ENCODE data around the gene RBP3. TPM values are rescaled to one million over a fixed set of nuclear protein-coding genes. Genes with fewer than 3 reads are reported as not detected.

RBP3 gene
- polyA plus RNA-seq, 1 donor (not counting 4 experiments of a cell fraction or from before 2014, with no cell fraction given), result not detected

- no peak for FAIRE-seq
- Histone ChIP-seq H3K4me2 (ENCODE audit: control insufficient read depth, extremely low read depth, insufficient read depth, low read depth, low read length) (no peak overlapping the region), H4K20me1 (ENCODE audit: control insufficient read depth, extremely low read depth, insufficient read depth, low read length) (no peaks in the 10 kb centered on the region), H3K9me1 (ENCODE audit: control insufficient read depth, extremely low read depth, insufficient read depth, low read length) (no peaks in the 10 kb centered on the region), H3K27me3 (ENCODE audit: control insufficient read depth, extremely low read depth, insufficient read depth, low read length) (peaks cover 14% of the 10 kb centered on the region), H3K27ac (ENCODE audit: control insufficient read depth, insufficient read depth, low read length) (no peak overlapping the region), H3K4me3 (ENCODE audit: control insufficient read depth in 2 of 3, extremely low read depth in 1 of 3, insufficient read depth in 2 of 3, low read depth in 1 of 3, low read length in 3 of 3) (no peak overlapping the region), H3K79me2 (ENCODE audit: control insufficient read depth, insufficient read depth, low read length) (no peaks in the 10 kb centered on the region), H3K4me1 (ENCODE audit: control insufficient read depth, extremely low read depth, insufficient read depth, low read length) (no peaks in the 10 kb centered on the region), H3K9ac (ENCODE audit: control insufficient read depth, extremely low read depth, insufficient read depth, low read length) (no peak overlapping the region), H2AFZ (ENCODE audit: control insufficient read depth, low read length) (no peak overlapping the region), H3K36me3 (ENCODE audit: control insufficient read depth in 2 of 2, extremely low read depth in 1 of 2, insufficient read depth in 2 of 2, low read length in 2 of 2) (no peaks in the 10 kb centered on the region), H3K9me3 (ENCODE audit: control insufficient read depth, low read depth, low read length) (no peaks in the 10 kb centered on the region)
- DNase-seq (ENCODE audit: low read depth, low spot score), result no peak
- TF ChIP-seq EZH2 (IDR thresholded peaks at IDR 0.05; ENCODE audit: low read length), result no peak
- TF ChIP-seq, protein P1, sequence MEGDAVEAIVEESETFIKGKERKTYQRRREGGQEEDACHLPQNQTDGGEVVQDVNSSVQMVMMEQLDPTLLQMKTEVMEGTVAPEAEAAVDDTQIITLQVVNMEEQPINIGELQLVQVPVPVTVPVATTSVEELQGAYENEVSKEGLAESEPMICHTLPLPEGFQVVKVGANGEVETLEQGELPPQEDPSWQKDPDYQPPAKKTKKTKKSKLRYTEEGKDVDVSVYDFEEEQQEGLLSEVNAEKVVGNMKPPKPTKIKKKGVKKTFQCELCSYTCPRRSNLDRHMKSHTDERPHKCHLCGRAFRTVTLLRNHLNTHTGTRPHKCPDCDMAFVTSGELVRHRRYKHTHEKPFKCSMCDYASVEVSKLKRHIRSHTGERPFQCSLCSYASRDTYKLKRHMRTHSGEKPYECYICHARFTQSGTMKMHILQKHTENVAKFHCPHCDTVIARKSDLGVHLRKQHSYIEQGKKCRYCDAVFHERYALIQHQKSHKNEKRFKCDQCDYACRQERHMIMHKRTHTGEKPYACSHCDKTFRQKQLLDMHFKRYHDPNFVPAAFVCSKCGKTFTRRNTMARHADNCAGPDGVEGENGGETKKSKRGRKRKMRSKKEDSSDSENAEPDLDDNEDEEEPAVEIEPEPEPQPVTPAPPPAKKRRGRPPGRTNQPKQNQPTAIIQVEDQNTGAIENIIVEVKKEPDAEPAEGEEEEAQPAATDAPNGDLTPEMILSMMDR (optimal IDR thresholded peaks at IDR 0.05 in 1 of 3, IDR thresholded peaks at IDR 0.05 in 1 of 3, conservative IDR thresholded peaks at IDR 0.05 in 1 of 3; ENCODE audit: extremely low read depth in 1 of 3, insufficient read depth in 2 of 3, low read length in 3 of 3), result no peak
- dilution Hi-C loops (cut with MboI; ENCODE audit: extremely low pct_ligation_motif_present, low sequenced_read_pairs), result no loop called here
Observed at GRCh38 chr10:47331954-47332353, 16.2 kb upstream of the RBP3 start.

DNA sequence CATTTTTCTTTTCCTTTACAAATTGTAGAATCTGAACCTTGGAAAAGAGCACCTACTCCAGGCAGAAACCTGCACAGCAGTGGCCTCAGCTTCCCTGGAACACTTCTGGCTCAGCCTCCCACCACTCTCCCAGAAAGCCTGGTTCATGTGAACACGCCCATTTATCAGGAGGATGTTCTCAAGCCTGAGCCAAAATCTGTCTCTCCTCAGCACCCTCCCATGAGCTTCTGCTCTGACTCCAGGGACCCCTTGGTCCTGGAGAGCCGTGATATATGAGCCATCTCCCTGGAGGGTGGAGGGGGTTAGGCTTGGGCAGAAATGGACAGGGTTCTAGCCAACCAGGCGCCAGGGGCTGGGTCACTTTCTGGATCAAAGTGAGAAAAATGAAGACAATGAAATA lies 15.8 kb upstream of the RBP3 start:
- DNase-seq (ENCODE audit: low read depth, low spot score) (no peak), FAIRE-seq (no peak)
- Histone ChIP-seq H2AFZ (ENCODE audit: control insufficient read depth, low read length) (no peak overlapping the region), H3K4me3 (ENCODE audit: control insufficient read depth in 2 of 3, extremely low read depth in 1 of 3, insufficient read depth in 2 of 3, low read depth in 1 of 3, low read length in 3 of 3) (no peak overlapping the region), H3K27me3 (ENCODE audit: control insufficient read depth, extremely low read depth, insufficient read depth, low read length) (peaks cover 14% of the 10 kb centered on the region), H3K4me2 (ENCODE audit: control insufficient read depth, extremely low read depth, insufficient read depth, low read depth, low read length) (no peak overlapping the region), H3K9ac (ENCODE audit: control insufficient read depth, extremely low read depth, insufficient read depth, low read length) (no peak overlapping the region), H3K36me3 (ENCODE audit: control insufficient read depth in 2 of 2, extremely low read depth in 1 of 2, insufficient read depth in 2 of 2, low read length in 2 of 2) (no peaks in the 10 kb centered on the region), H3K4me1 (ENCODE audit: control insufficient read depth, extremely low read depth, insufficient read depth, low read length) (no peaks in the 10 kb centered on the region), H3K9me3 (ENCODE audit: control insufficient read depth, low read depth, low read length) (no peaks in the 10 kb centered on the region), H3K27ac (ENCODE audit: control insufficient read depth, insufficient read depth, low read length) (no peak overlapping the region), H3K79me2 (ENCODE audit: control insufficient read depth, insufficient read depth, low read length) (no peaks in the 10 kb centered on the region), H3K9me1 (ENCODE audit: control insufficient read depth, extremely low read depth, insufficient read depth, low read length) (no peaks in the 10 kb centered on the region), H4K20me1 (ENCODE audit: control insufficient read depth, extremely low read depth, insufficient read depth, low read length) (no peaks in the 10 kb centered on the region)
- TF ChIP-seq EZH2 (IDR thresholded peaks at IDR 0.05; ENCODE audit: low read length), result no peak
- TF ChIP-seq, protein P1 (optimal IDR thresholded peaks at IDR 0.05 in 1 of 3, IDR thresholded peaks at IDR 0.05 in 1 of 3, conservative IDR thresholded peaks at IDR 0.05 in 1 of 3; ENCODE audit: extremely low read depth in 1 of 3, insufficient read depth in 2 of 3, low read length in 3 of 3), result no peak
- dilution Hi-C loops (cut with MboI; ENCODE audit: extremely low pct_ligation_motif_present, low sequenced_read_pairs), result no loop called here

Measured in keratinocyte (primary cell).